SK-N-SH treated with all-trans-retinoic acid at 6 μM for 48 hours (cell line): ENCODE measurements around the gene TAAR9.
"Not testable (repeated sequence)": the region's sequence is repeated elsewhere in the genome, so short reads cannot be mapped to it uniquely, and the experiment has no call there.

Source experiments
- ATAC-seq: fragments of 200-7000 bp; cut with Tn5 transposase; 3 replicates; pipeline ENCODE4 v1.9.1; 2020; ENCODE audit warnings: mild to moderate bottlenecking, moderate library complexity
- ARNTL ChIP-seq: fragments of 450-650 bp; formaldehyde crosslinking; IDR thresholded peaks from 2 replicates; pipeline ENCODE4 v1.5.0; 2020; ENCODE audit warnings: low read depth, mild to moderate bottlenecking, moderate library complexity, borderline replicate concordance
- BACH2 ChIP-seq: fragments of 250-450 bp; sonication (Bioruptor Pico); IDR thresholded peaks from 2 replicates; pipeline ENCODE4 v1.9.0; 2021; ENCODE audit warnings: mild to moderate bottlenecking, borderline replicate concordance
- CSDC2 ChIP-seq: fragments of 250-450 bp; sonication (Bioruptor Pico); IDR thresholded peaks from 2 replicates; pipeline ENCODE4 v1.5.0; 2020; ENCODE audit warnings: mild to moderate bottlenecking, moderate library complexity
- GLIS3 ChIP-seq: fragments of 250-450 bp; sonication (Bioruptor Pico); IDR thresholded peaks from 2 replicates; pipeline ENCODE4 v1.5.0; 2020; ENCODE audit warnings: mild to moderate bottlenecking, moderate library complexity
- ISL1 ChIP-seq: fragments of 250-450 bp; sonication (Bioruptor Pico); IDR thresholded peaks from 2 replicates; pipeline ENCODE4 v2.1.2; 2022; ENCODE audit warnings: mild to moderate bottlenecking, moderate library complexity
- OSR1 ChIP-seq: fragments of 250-450 bp; sonication (Bioruptor Pico); IDR thresholded peaks from 2 replicates; pipeline ENCODE4 v1.8.0; 2022; ENCODE audit warnings: moderate library complexity, mild to moderate bottlenecking, inconsistent platforms
- PATZ1 ChIP-seq: fragments of 250-450 bp; sonication (Bioruptor Pico); IDR thresholded peaks from 2 replicates; pipeline ENCODE4 v1.8.0; 2020; ENCODE audit warnings: mild to moderate bottlenecking, moderate library complexity, borderline replicate concordance
- POU6F1 ChIP-seq: fragments of 250-450 bp; sonication (Bioruptor Pico); IDR thresholded peaks from 2 replicates; pipeline ENCODE4 v1.8.0; 2021; ENCODE audit warnings: low read depth, mild to moderate bottlenecking, moderate library complexity, borderline replicate concordance
- PPARA ChIP-seq: fragments of 250-450 bp; sonication (Bioruptor Pico); IDR thresholded peaks from 2 replicates; pipeline ENCODE4 v1.5.0; 2020; ENCODE audit warnings: mild to moderate bottlenecking, borderline replicate concordance
- RARB ChIP-seq: fragments of 250-450 bp; sonication (Bioruptor Pico); IDR thresholded peaks from 2 replicates; pipeline ENCODE4 v1.8.0; 2021; ENCODE audit warnings: mild to moderate bottlenecking, moderate library complexity
- SNAI2 ChIP-seq: fragments of 250-450 bp; sonication (Bioruptor Pico); IDR thresholded peaks from 2 replicates; pipeline ENCODE4 v1.5.0; 2020; ENCODE audit warnings: mild to moderate bottlenecking, moderate library complexity
- TCF4 ChIP-seq: fragments of 250-450 bp; sonication (Bioruptor Pico); IDR thresholded peaks from 2 replicates; pipeline ENCODE4 v1.8.0; 2021; ENCODE audit warnings: mild to moderate bottlenecking, moderate library complexity, borderline replicate concordance
- TOX ChIP-seq: fragments of 250-450 bp; sonication (Bioruptor Pico); IDR thresholded peaks from 2 replicates; pipeline ENCODE4 v1.8.0; 2021; ENCODE audit warnings: mild to moderate bottlenecking, moderate library complexity, borderline replicate concordance
- ZC3H10 ChIP-seq: fragments of 250-450 bp; sonication (Bioruptor Pico); IDR thresholded peaks from 2 replicates; pipeline ENCODE4 v1.5.1; 2021; ENCODE audit warnings: mild to moderate bottlenecking, moderate library complexity
- ZFP3 ChIP-seq: fragments of 250-450 bp; sonication (Bioruptor Pico); IDR thresholded peaks from 2 replicates; pipeline ENCODE4 v1.5.0; 2020; ENCODE audit warnings: mild to moderate bottlenecking, moderate library complexity
- ZFP30 ChIP-seq: fragments of 450-650 bp; formaldehyde crosslinking; IDR thresholded peaks from 2 replicates; pipeline ENCODE4 v1.5.0; 2022; ENCODE audit warnings: mild to moderate bottlenecking, moderate library complexity
- ZNF565 ChIP-seq: fragments of 450-650 bp; formaldehyde crosslinking; conservative IDR thresholded peaks from 2 replicates; pipeline ENCODE4 v1.5.0; 2020; ENCODE audit warnings: low read depth, mild to moderate bottlenecking, moderate library complexity
- ZNF70 ChIP-seq: fragments of 450-650 bp; formaldehyde crosslinking; IDR thresholded peaks from 2 replicates; pipeline ENCODE4 v1.5.0; 2020; ENCODE audit warnings: mild to moderate bottlenecking, moderate library complexity
- ZNF8 ChIP-seq: fragments of 450-650 bp; formaldehyde crosslinking; IDR thresholded peaks from 2 replicates; pipeline ENCODE4 v1.5.0; 2020; ENCODE audit warnings: mild to moderate bottlenecking, moderate library complexity
- TF ChIP-seq, protein P1 (sequence below): fragments of 250-450 bp; sonication (Bioruptor Pico); IDR thresholded peaks from 2 replicates; pipeline ENCODE4 v1.5.1; 2021; ENCODE audit warnings: mild to moderate bottlenecking, moderate library complexity

Gene TAAR9

DNA sequence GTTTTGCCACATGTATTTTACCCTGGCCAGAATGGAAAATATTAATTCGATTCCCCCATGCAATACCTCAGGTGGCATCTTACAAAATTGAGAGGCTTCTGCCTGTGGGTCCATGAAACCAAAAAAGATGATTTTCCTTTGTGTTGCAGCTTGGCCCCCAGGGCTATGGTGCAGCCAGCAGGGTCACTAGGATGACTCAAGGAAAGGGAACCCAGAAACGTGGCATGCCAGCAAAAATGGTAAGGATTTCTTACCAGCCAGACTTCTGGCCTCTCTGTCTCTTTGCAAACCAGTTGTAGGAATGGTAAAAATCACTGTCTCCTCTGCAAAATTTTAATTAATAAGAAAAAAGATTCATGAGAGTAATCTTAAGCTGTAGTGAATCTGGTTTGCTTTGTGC is 11.6 kb upstream of the TAAR9 start:
- TF ChIP-seq ARNTL, result no peak
- no peak for TF ChIP-seq GLIS3 (CRISPR knock-in tag)
- TF ChIP-seq SNAI2 (CRISPR knock-in tag), result no peak
- TF ChIP-seq RARB (CRISPR knock-in tag), result no peak
- TF ChIP-seq, protein P1, sequence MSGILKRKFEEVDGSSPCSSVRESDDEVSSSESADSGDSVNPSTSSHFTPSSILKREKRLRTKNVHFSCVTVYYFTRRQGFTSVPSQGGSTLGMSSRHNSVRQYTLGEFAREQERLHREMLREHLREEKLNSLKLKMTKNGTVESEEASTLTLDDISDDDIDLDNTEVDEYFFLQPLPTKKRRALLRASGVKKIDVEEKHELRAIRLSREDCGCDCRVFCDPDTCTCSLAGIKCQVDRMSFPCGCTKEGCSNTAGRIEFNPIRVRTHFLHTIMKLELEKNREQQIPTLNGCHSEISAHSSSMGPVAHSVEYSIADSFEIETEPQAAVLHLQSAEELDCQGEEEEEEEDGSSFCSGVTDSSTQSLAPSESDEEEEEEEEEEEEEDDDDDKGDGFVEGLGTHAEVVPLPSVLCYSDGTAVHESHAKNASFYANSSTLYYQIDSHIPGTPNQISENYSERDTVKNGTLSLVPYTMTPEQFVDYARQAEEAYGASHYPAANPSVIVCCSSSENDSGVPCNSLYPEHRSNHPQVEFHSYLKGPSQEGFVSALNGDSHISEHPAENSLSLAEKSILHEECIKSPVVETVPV (CRISPR knock-in tag), result no peak
- no peak for TF ChIP-seq ZC3H10 (CRISPR knock-in tag)
- TF ChIP-seq POU6F1 (CRISPR knock-in tag), result no peak
- no peak for TF ChIP-seq TCF4 (CRISPR knock-in tag)
- TF ChIP-seq, all 23 proteins: peak for 0
- ATAC-seq, result no peak

- ATAC-seq, result no peak
- TF ChIP-seq PPARA (CRISPR knock-in tag), result no peak
- TF ChIP-seq ZFP30 (CRISPR knock-in tag), result no peak
- TF ChIP-seq ZNF8, result no peak
- TF ChIP-seq OSR1, result no peak
- no peak for TF ChIP-seq POU6F1 (CRISPR knock-in tag)
- no peak for TF ChIP-seq TCF4 (CRISPR knock-in tag)
- no peak for TF ChIP-seq ZNF70
- no peak for TF ChIP-seq BACH2 (CRISPR knock-in tag)
- TF ChIP-seq, protein P1 (CRISPR knock-in tag), result no peak
- no peak for TF ChIP-seq GLIS3 (CRISPR knock-in tag)
- no peak for TF ChIP-seq SNAI2 (CRISPR knock-in tag)
- TF ChIP-seq CSDC2 (CRISPR knock-in tag), result no peak
- TF ChIP-seq TOX, result no peak
- no peak for TF ChIP-seq PATZ1
- no peak for TF ChIP-seq ISL1
- TF ChIP-seq ZNF565 (CRISPR knock-in tag), result no peak
- TF ChIP-seq ZFP3, result no peak
These were observed 10.3 kb upstream of the TAAR9 start for GRCh38 chr6:132527791-132528190.

DNA sequence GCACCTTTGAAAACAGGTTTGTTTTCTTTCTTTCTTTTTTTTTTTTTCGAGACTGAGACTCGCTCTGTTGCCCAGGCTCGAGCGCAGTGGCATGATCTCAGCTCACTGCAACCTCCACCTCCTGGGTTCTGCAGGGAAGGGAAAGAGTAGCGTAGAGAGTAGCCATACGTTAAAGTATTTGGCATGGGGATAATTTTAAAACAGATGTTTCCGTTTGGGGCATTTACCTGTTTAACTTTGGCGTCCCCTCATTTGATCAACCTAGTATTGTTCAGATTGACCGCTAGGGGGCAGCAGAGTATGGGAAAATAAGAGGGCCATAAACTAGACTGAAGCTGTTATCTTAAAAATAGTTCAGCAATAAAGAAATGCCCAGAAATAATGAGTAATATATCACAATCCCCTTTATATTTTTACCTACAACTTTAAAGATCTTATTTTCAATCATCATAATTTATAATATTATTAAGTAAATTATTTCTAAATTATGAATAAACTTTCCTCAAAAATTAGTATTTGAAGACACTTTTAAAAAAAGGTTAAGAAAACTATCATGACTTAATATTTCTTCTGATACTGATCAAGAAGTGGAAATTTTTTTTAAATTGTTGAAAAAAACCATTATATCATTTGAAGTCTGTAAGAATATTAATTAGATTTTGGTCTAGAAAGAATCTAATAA is 7.6 kb upstream of the TAAR9 start:
- TF ChIP-seq, protein P1 (CRISPR knock-in tag), result no peak
- TF ChIP-seq ZNF565 (CRISPR knock-in tag) (no peak), GLIS3 (CRISPR knock-in tag) (no peak)
- peak; percentile 92 for ATAC-seq

GRCh38 chr6:132534546-132534945 is 3.5 kb upstream of the TAAR9 start:
- not testable (repeated sequence) for ATAC-seq
